ENCODE data around the gene TLCD3B. TPM values are rescaled to one million over a fixed set of nuclear protein-coding genes. Genes with fewer than 3 reads are reported as not detected.

The TLCD3B gene
- total and polyA plus RNA-seq, 2 experiments from 2014 or later: 0.36 TPM; not detected in 1

GRCh38 chr16:29993191-29993902 is 37.7 kb downstream of the TLCD3B start:
- Histone ChIP-seq H3K36me3 (peaks cover 20% of the 10 kb centered on the region), H3K4me1 (ENCODE audit: low read depth) (no peaks in the 10 kb centered on the region), H3K4me3 (no peak overlapping the region), H3K9me3 (ENCODE audit: low read depth) (no peaks in the 10 kb centered on the region), H3K27me3 (no peaks in the 10 kb centered on the region), H3K27ac (no peak overlapping the region)
- TF ChIP-seq, protein P1, sequence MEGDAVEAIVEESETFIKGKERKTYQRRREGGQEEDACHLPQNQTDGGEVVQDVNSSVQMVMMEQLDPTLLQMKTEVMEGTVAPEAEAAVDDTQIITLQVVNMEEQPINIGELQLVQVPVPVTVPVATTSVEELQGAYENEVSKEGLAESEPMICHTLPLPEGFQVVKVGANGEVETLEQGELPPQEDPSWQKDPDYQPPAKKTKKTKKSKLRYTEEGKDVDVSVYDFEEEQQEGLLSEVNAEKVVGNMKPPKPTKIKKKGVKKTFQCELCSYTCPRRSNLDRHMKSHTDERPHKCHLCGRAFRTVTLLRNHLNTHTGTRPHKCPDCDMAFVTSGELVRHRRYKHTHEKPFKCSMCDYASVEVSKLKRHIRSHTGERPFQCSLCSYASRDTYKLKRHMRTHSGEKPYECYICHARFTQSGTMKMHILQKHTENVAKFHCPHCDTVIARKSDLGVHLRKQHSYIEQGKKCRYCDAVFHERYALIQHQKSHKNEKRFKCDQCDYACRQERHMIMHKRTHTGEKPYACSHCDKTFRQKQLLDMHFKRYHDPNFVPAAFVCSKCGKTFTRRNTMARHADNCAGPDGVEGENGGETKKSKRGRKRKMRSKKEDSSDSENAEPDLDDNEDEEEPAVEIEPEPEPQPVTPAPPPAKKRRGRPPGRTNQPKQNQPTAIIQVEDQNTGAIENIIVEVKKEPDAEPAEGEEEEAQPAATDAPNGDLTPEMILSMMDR (IDR thresholded peaks at IDR 0.05; ENCODE audit: low read depth, low read length): no peak
- no peak for DNase-seq (ENCODE audit: low read depth in 1 of 2, low spot score in 1 of 2)

- peak in 1 of 2 donors; percentile 56 for DNase-seq (ENCODE audit: low read depth in 1 of 2, low spot score in 1 of 2)
- no peaks in the 10 kb centered on the region for H3K27me3 ChIP-seq
- no peaks in the 10 kb centered on the region for H3K4me1 ChIP-seq (ENCODE audit: low read depth)
- H3K4me3 ChIP-seq: no peak overlapping the region
- peaks cover 24% of the 10 kb centered on the region for H3K36me3 ChIP-seq
- TF ChIP-seq, protein P1 (IDR thresholded peaks at IDR 0.05; ENCODE audit: low read depth, low read length): no peak
- H3K9me3 ChIP-seq (ENCODE audit: low read depth): no peaks in the 10 kb centered on the region
- H3K27ac ChIP-seq: no peak overlapping the region
Observed at GRCh38 chr16:29992344-29992967, 38.6 kb downstream of the TLCD3B start.

DNA sequence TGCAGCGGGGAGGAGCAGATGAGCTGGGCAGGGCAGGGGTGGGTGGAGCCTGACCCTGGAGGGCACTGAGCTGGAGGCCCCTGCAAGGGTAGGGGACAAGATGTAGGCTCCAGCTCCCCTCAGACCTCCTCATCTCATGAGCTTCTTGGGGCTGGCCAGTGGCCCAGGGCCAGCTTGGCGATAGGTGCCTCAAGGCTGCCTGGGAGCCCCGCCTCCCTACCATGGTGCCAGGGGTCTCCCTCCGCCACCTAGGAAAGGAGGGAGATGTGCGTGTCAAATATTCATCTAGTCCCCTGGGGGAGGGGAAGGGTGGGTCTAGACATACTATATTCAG is 39.5 kb downstream of the TLCD3B start:
- Histone ChIP-seq H3K27me3 (no peaks in the 10 kb centered on the region), H3K9me3 (ENCODE audit: low read depth) (no peaks in the 10 kb centered on the region), H3K4me3 (no peak overlapping the region), H3K27ac (no peak overlapping the region), H3K4me1 (ENCODE audit: low read depth) (no peaks in the 10 kb centered on the region), H3K36me3 (peaks cover 28% of the 10 kb centered on the region)
- no peak for DNase-seq (ENCODE audit: low read depth in 1 of 2, low spot score in 1 of 2)
- TF ChIP-seq, protein P1 (IDR thresholded peaks at IDR 0.05; ENCODE audit: low read depth, low read length): no peak

DNA sequence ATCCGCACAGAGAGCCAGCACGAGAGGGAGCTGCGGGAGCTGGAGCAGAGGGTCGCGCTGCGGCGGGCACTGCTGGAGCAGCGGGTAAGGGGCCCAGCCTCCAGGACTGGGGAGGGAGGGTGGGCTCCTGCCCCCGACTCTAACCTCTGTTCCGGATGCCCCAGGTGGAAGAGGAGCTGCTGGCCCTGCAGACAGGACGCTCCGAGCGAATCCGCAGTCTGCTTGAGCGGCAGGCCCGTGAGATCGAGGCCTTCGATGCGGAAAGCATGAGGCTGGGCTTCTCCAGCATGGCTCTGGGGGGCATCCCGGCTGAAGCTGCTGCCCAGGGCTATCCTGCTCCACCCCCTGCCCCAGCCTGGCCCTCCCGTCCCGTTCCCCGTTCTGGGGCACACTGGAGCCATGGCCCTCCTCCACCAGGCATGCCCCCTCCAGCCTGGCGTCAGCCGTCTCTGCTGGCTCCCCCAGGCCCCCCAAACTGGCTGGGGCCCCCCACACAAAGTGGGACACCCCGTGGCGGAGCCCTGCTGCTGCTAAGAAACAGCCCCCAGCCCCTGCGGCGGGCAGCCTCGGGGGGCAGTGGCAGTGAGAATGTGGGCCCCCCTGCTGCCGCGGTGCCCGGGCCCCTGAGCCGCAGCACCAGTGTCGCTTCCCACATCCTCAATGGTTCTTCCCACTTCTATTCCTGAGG is 40.0 kb downstream of the TLCD3B start:
- TF ChIP-seq, protein P1 (IDR thresholded peaks at IDR 0.05; ENCODE audit: low read depth, low read length): no peak

DNA sequence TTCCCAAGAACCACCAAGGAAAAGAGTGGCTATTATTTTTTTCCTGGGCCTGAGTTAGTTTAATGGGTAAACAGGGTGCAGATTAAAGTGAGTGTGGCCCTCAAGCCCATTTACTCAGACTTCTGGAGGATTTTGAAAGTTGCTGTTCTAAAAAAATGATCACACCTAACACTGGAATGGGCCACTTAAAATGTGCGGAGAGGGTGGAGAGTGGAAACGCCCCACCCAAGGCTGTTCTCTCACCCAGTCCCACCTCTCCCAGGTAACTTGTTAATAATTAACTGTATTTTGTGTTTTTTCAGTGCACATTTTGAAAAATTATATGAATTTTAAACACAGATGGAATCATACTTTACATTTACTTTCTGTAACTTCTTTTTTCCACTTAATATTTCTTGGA is 41.0 kb downstream of the TLCD3B start:
- no peaks in the 10 kb centered on the region for H3K9me3 ChIP-seq (ENCODE audit: low read depth)
- no peak overlapping the region for H3K27ac ChIP-seq
- no peaks in the 10 kb centered on the region for H3K27me3 ChIP-seq
- DNase-seq (ENCODE audit: low read depth in 1 of 2, low spot score in 1 of 2): no peak
- peaks cover 38% of the 10 kb centered on the region for H3K36me3 ChIP-seq
- H3K4me1 ChIP-seq (ENCODE audit: low read depth): no peaks in the 10 kb centered on the region
- TF ChIP-seq, protein P1 (IDR thresholded peaks at IDR 0.05; ENCODE audit: low read depth, low read length): no peak
- H3K4me3 ChIP-seq: no peak overlapping the region

More for the DNA sequence above, 40.0 kb downstream of the TLCD3B start:
- peaks cover 34% of the 10 kb centered on the region for H3K36me3 ChIP-seq
- H3K4me1 ChIP-seq (ENCODE audit: low read depth): no peaks in the 10 kb centered on the region
- no peak for DNase-seq (ENCODE audit: low read depth in 1 of 2, low spot score in 1 of 2)
- H3K27ac ChIP-seq: no peak overlapping the region
- no peak overlapping the region for H3K4me3 ChIP-seq
- H3K27me3 ChIP-seq: no peaks in the 10 kb centered on the region
- H3K9me3 ChIP-seq (ENCODE audit: low read depth): no peaks in the 10 kb centered on the region

Measured in cardiac muscle cell (in vitro differentiated cells and primary cell).